HG02885 (cell line): ENCODE results near the gene GNG11.
"Not testable (repeated sequence)": the region's sequence is repeated elsewhere in the genome, so short reads cannot be mapped to it uniquely, and the experiment has no call there.

Experiments
- ATAC-seq: cut with Tn5 transposase; IDR thresholded peaks from one replicate; pipeline ENCODE4 v1.9.1; 2021; ENCODE audit warnings: mild to moderate bottlenecking; ENCODE audit not compliant: unreplicated experiment, poor library complexity

Gene GNG11

GRCh38 chr7:93910076-93910994 is 11.2 kb upstream of the GNG11 start:
- no peak for ATAC-seq

GRCh38 chr7:93911242-93911641 is 10.3 kb upstream of the GNG11 start:
- ATAC-seq: not testable (repeated sequence)

GRCh38 chr7:93911661-93912060 is 9.9 kb upstream of the GNG11 start:
- peak; percentile 74 for ATAC-seq

GRCh38 chr7:93913197-93913596 is 8.3 kb upstream of the GNG11 start:
- ATAC-seq: no peak

GRCh38 chr7:93914581-93915066 is 6.9 kb upstream of the GNG11 start:
- ATAC-seq: no peak

- not testable (repeated sequence) for ATAC-seq
Measured at GRCh38 chr7:93915206-93915842, 6.2 kb upstream of the GNG11 start.

- ATAC-seq: peak; percentile 66
Measured at GRCh38 chr7:93915888-93916287, 5.6 kb upstream of the GNG11 start.

- ATAC-seq: peak; percentile 11
Measured at GRCh38 chr7:93916315-93916714, 5.2 kb upstream of the GNG11 start.

GRCh38 chr7:93920496-93921182 is 896 bp upstream of the GNG11 start:
- no peak for ATAC-seq

GRCh38 chr7:93921186-93921585 is 349 bp upstream of the GNG11 start:
- ATAC-seq: no peak

- no peak for ATAC-seq
Measured at GRCh38 chr7:93923296-93923695, 1.8 kb downstream of the GNG11 start.

GRCh38 chr7:93923942-93924341 is 2.4 kb downstream of the GNG11 start:
- ATAC-seq: no peak

GRCh38 chr7:93926800-93927199 is 5.3 kb downstream of the GNG11 start:
- ATAC-seq: no peak

GRCh38 chr7:93927585-93927984 is 6.0 kb downstream of the GNG11 start:
- no peak for ATAC-seq

GRCh38 chr7:93931655-93932054 is 10.1 kb downstream of the GNG11 start:
- ATAC-seq: no peak

GRCh38 chr7:93933156-93933555 is 11.6 kb downstream of the GNG11 start:
- ATAC-seq: no peak

- ATAC-seq: no peak
Measured at GRCh38 chr7:93935102-93935501, 13.6 kb downstream of the GNG11 start.

- ATAC-seq: no peak
Measured at GRCh38 chr7:93937818-93938217, 16.3 kb downstream of the GNG11 start.

GRCh38 chr7:93938293-93938692 is 16.8 kb downstream of the GNG11 start:
- ATAC-seq: no peak

GRCh38 chr7:93941945-93942344 is 20.4 kb downstream of the GNG11 start:
- no peak for ATAC-seq
